GM12878 (cell line): ENCODE measurements around the gene MAGI1. TPM values are rescaled to one million over a fixed set of nuclear protein-coding genes. Genes with fewer than 3 reads are reported as not detected.

Experiments used
- ATAC-seq: fragments of 200-7000 bp; cut with Tn5 transposase; 3 replicates; pipeline ENCODE4 v1.9.1; 2020; ENCODE audit warnings: mild to moderate bottlenecking, moderate library complexity
- BruUV-seq: library from RNA; stranded (reverse); fragments of 400-500 nt; replicated peaks from 2 replicates; lab custom pipeline; 2021; lab: Mats Ljungman, UMichigan
- CTCF ChIA-PET: fragments of 300-600 bp; sonication (Branson Sonifier 250); formaldehyde crosslinking; extraction: SDS; loops from one replicate; lab custom pipeline; 2021; ENCODE audit warnings: inconsistent platforms; lab: Yijun Ruan, JAX
- POLR2A ChIA-PET: fragments of 350-600 bp; formaldehyde crosslinking; extraction: SDS; loops from one replicate; lab custom pipeline; 2021; ENCODE audit warnings: inconsistent platforms; lab: Charles Lee
- RAD21 ChIA-PET: fragments of 300-600 bp; sonication (Branson Sonifier 250); formaldehyde crosslinking; loops from one replicate; lab custom pipeline; 2023; ENCODE audit warnings: antibody characterized with exemption; ENCODE audit not compliant: unreplicated experiment; lab: Charles Lee
- SMC1A ChIA-PET: fragments of 300-600 bp; sonication (Branson Sonifier 250); formaldehyde crosslinking; loops from one replicate; lab custom pipeline; 2023; ENCODE audit not compliant: unreplicated experiment, uncharacterized antibody; lab: Charles Lee
- DNase-seq: peaks from one replicate; pipeline ENCODE4 v3.0.0-alpha.2; 2011; ENCODE audit warnings: low read depth, low spot score
- FAIRE-seq: peaks from 3 replicates; lab custom pipeline; 2011; peaks lifted over from hg19 to GRCh38; lab: Jason Lieb, UNC
- H2AFZ ChIP-seq: 2 replicates; pipeline ENCODE4 v1.6.0; 2011; ENCODE audit warnings: low read depth, low read length, control low read depth; ENCODE audit not compliant: control insufficient read depth
- H3K27ac ChIP-seq: 2 replicates; pipeline ENCODE4 v1.5.1; 2011; ENCODE audit warnings: control low read depth; ENCODE audit not compliant: control insufficient read depth, insufficient read depth
- H3K27me3 ChIP-seq, 2 experiments: replicated peaks in 1 of 2; 2 replicates each; pipeline versions ENCODE4 v1.6.0 to v1.6.1; 2011; ENCODE audit warnings: low read length in 1 of 2; ENCODE audit not compliant: control insufficient read depth in 2 of 2, insufficient read depth in 2 of 2
- H3K36me3 ChIP-seq, 2 experiments: 2 replicates each; pipeline ENCODE4 v1.5.1; 2011; ENCODE audit warnings: low read length in 1 of 2; ENCODE audit not compliant: control insufficient read depth in 2 of 2, insufficient read depth in 2 of 2
- H3K4me1 ChIP-seq: 2 replicates; pipeline ENCODE4 v1.6.1; 2011; ENCODE audit warnings: mild to moderate bottlenecking, low read length, moderate library complexity, mixed read lengths; ENCODE audit not compliant: control insufficient read depth, insufficient read depth
- H3K4me2 ChIP-seq: 2 replicates; pipeline ENCODE4 v1.6.0; 2011; ENCODE audit warnings: control low read depth; ENCODE audit not compliant: control insufficient read depth, insufficient read depth
- H3K4me3 ChIP-seq: fragments of 200-600 bp; sonication (generic); 2 replicates; pipeline ENCODE4 v1.5.1; 2016
- H3K79me2 ChIP-seq: 2 replicates; pipeline ENCODE4 v1.6.0; 2011; ENCODE audit warnings: low read length; ENCODE audit not compliant: control insufficient read depth, insufficient read depth
- H3K9ac ChIP-seq: 2 replicates; pipeline ENCODE4 v1.8.0; 2011; ENCODE audit warnings: low read length, control low read depth, mixed read lengths; ENCODE audit not compliant: control insufficient read depth, insufficient read depth
- H3K9me3 ChIP-seq: replicated peaks from 3 replicates; pipeline ENCODE4 v1.5.1; 2011; ENCODE audit warnings: mild to moderate bottlenecking, low read length; ENCODE audit not compliant: control insufficient read depth, insufficient read depth
- H4K20me1 ChIP-seq: 2 replicates; pipeline ENCODE4 v1.6.0; 2011; ENCODE audit not compliant: control insufficient read depth, insufficient read depth
- CBFB ChIP-seq: IDR thresholded peaks from 2 replicates; pipeline ENCODE4 v1.6.1; 2016; ENCODE audit warnings: antibody characterized with exemption, low read depth
- CEBPZ ChIP-seq: fragments of 150-350 bp; IDR thresholded peaks from 2 replicates; pipeline ENCODE4 v1.6.1; 2016; ENCODE audit warnings: low read depth, low read length
- KAT2A ChIP-seq: conservative IDR thresholded peaks from 2 replicates; pipeline ENCODE4 v1.6.1; 2011; ENCODE audit warnings: low read depth, low read length; ENCODE audit not compliant: control insufficient read depth
- KLF5 ChIP-seq: fragments of 450-650 bp; IDR thresholded peaks from 2 replicates; pipeline ENCODE4 v1.6.1; 2014; ENCODE audit warnings: mild to moderate bottlenecking; ENCODE audit not compliant: partially characterized antibody
- MEF2B ChIP-seq: fragments of 450-650 bp; IDR thresholded peaks from 2 replicates; pipeline ENCODE4 v1.6.1; 2018; ENCODE audit warnings: mild to moderate bottlenecking, moderate library complexity; ENCODE audit not compliant: partially characterized antibody, poor library complexity, severe bottlenecking
- MXI1 ChIP-seq: fragments of 150-350 bp; IDR thresholded peaks from 2 replicates; pipeline ENCODE4 v1.6.1; 2011; ENCODE audit warnings: low read depth, mild to moderate bottlenecking, inconsistent platforms, low read length, improper control_type of control experiment
- NRF1 ChIP-seq: conservative IDR thresholded peaks from 2 replicates; pipeline ENCODE4 v1.6.1; 2011; ENCODE audit warnings: mild to moderate bottlenecking, low read depth, low read length, improper control_type of control experiment
- RUNX3 ChIP-seq: IDR thresholded peaks from 2 replicates; pipeline ENCODE4 v1.6.1; 2012; ENCODE audit warnings: low read length, inconsistent platforms
- SMC3 ChIP-seq: IDR thresholded peaks from 2 replicates; pipeline ENCODE4 v1.6.1; 2011; ENCODE audit warnings: low read length, improper control_type of control experiment, borderline replicate concordance
- STAT3 ChIP-seq: IDR thresholded peaks from 2 replicates; pipeline ENCODE4 v1.6.1; 2011; ENCODE audit warnings: low read depth, low read length, improper control_type of control experiment
- TAF1 ChIP-seq: IDR thresholded peaks from 2 replicates; pipeline ENCODE4 v1.6.1; 2011; ENCODE audit warnings: mild to moderate bottlenecking, low read depth, low read length, borderline replicate concordance
- ZNF622 ChIP-seq: fragments of 450-650 bp; IDR thresholded peaks from 2 replicates; pipeline ENCODE4 v1.6.1; 2017; ENCODE audit warnings: mild to moderate bottlenecking, inconsistent platforms
- WGBS: methylation state at CpG from one replicate; pipeline ENCODE4 v1.1.6; 2016; ENCODE audit warnings: low lambda C conversion rate; ENCODE audit not compliant: insufficient replicate concordance, insufficient coverage; ENCODE audit errors: missing lambda C conversion rate; 5-methylcytosine and 5-hydroxymethylcytosine counted together
- in situ Hi-C: fragments of 300-500 bp; cut with MboI; formaldehyde crosslinking; loops from 9 replicates; pipeline ENCODE4 v1.14.3; 2018; ENCODE audit warnings: mixed read lengths
- intact Hi-C: fragments of 100-400 bp; cut with micrococcal nuclease; formaldehyde crosslinking; loops from one replicate; pipeline ENCODE4 v1.14.2; 2022; ENCODE audit not compliant: unreplicated experiment
- polyA plus RNA-seq, 11 experiments: library from polyadenylated mRNA; depleted of rRNA in 4 of 11; unstranded in 6 of 11; stranded (reverse) in 5 of 11; fragments of >200 nt; fragmentation: Nextera tagmentation in 4 of 11; fragmentation: Illumina TruSeq in 1 of 11; extraction: Ambion mirVana in 4 of 11; extraction: Trizol in 1 of 11; gene quantifications; 1 replicate in 1 of 11; 2 replicates in 10 of 11; pipeline versions ENCODE4 v1.2.1 to v1.2.3, GENCODE V29; 2011 to 2016; ENCODE audit warnings: inconsistent platforms in 2 of 11, missing spikeins in 2 of 11, low read depth in 1 of 11
- total RNA-seq, 4 experiments: library from RNA; depleted of rRNA in 3 of 4; stranded (reverse); fragments of >200 nt in 3 of 4; fragmentation: Illumina TruSeq in 1 of 4; extraction: Trizol in 1 of 4; gene quantifications; 2 replicates each; pipeline versions ENCODE4 v1.2.1 to v1.2.3, GENCODE V29; 2013 to 2021

Gene MAGI1
- total and polyA plus RNA-seq, 10 of the 15 experiments (the other 5 are each of a cell fraction or from before 2014, with no cell fraction given) = 0.02 to 3.3 (median 0.29) TPM; not detected in 1

- Histone ChIP-seq H3K36me3 (no peaks in the 10 kb centered on the region), H3K9ac (no peak overlapping the region), H3K4me2 (no peak overlapping the region), H2AFZ (no peak overlapping the region), H3K27ac (no peak overlapping the region), H3K9me3 (no peaks in the 10 kb centered on the region), H3K27me3 (no peaks in the 10 kb centered on the region), H3K4me1 (no peaks in the 10 kb centered on the region), H3K4me3 (no peak overlapping the region), H3K79me2 (no peaks in the 10 kb centered on the region), H4K20me1 (no peaks in the 10 kb centered on the region; the same call in 1 of the 2 replicates)
- POLR2A ChIA-PET = no interaction called here
- DNase-seq = no peak
- RAD21 ChIA-PET = no interaction called here
- ATAC-seq = no peak
- SMC1A ChIA-PET = interaction anchor here (3.0 kb wide), 1 partner anchor 1214 kb away, joined by 10 read pairs; no protein-coding TSS in a partner anchor
- WGBS = 36% methylated on average over 1 of the region's 1 CpG
- no TSS peak for BruUV-seq
- no peak for TF ChIP-seq MEF2B
- no peak for TF ChIP-seq STAT3
- TF ChIP-seq CBFB = no peak
- TF ChIP-seq CEBPZ = no peak
- no peak for TF ChIP-seq NRF1
- TF ChIP-seq TAF1 = no peak
- TF ChIP-seq SMC3 = no peak
- no peak for TF ChIP-seq KAT2A
- TF ChIP-seq ZNF622 = no peak
- no peak for TF ChIP-seq MXI1
- no peak for TF ChIP-seq KLF5
- no peak for TF ChIP-seq RUNX3
- FAIRE-seq = no peak
- CTCF ChIA-PET = interaction anchor here (0.6 to 1.5 kb wide), 2 partner anchors 126 to 1214 kb away, joined by 3 read pairs; no protein-coding TSS in a partner anchor
- in situ Hi-C loops = no loop called here
- intact Hi-C loops = no loop called here
Measured at GRCh38 chr3:65748326-65748725, 290.4 kb downstream of the MAGI1 start.
